WTC11 (cell line): ENCODE data around the gene KDM6B. TPM values are rescaled to one million over a fixed set of nuclear protein-coding genes. Genes with fewer than 3 reads are reported as not detected.

Source experiments
- ATAC-seq: fragments of 200-7000 bp; cut with Tn5 transposase; 2 replicates; pipeline ENCODE4 v1.10.0; 2021; ENCODE audit warnings: mild to moderate bottlenecking, moderate library complexity
- CTCF ChIA-PET: fragments of 300-600 bp; sonication (Branson Sonifier 250); formaldehyde crosslinking; loops from one replicate; lab custom pipeline; 2021; ENCODE audit warnings: antibody characterized with exemption; lab: Charles Lee
- POLR2A ChIA-PET: fragments of 350-600 bp; sonication (Branson Sonifier 250); formaldehyde crosslinking; loops from one replicate; lab custom pipeline; 2021; ENCODE audit warnings: antibody characterized with exemption; lab: Charles Lee
- DNase-seq: peaks from one replicate; pipeline ENCODE4 v3.0.0; 2021; ENCODE audit warnings: low spot score
- H3K27ac Mint-ChIP-seq: 2 replicates; pipeline ENCODE4 v1.8.0; 2021; ENCODE audit warnings: mixed read lengths
- H3K27me3 Mint-ChIP-seq: 2 replicates; pipeline ENCODE4 v1.8.0; 2021; ENCODE audit warnings: low read depth, mild to moderate bottlenecking, moderate library complexity, mixed read lengths
- H3K36me3 Mint-ChIP-seq: 2 replicates; pipeline ENCODE4 v1.8.0; 2021; ENCODE audit warnings: mixed read lengths
- H3K4me1 Mint-ChIP-seq: 2 replicates; pipeline ENCODE4 v1.8.0; 2022; ENCODE audit warnings: mixed read lengths
- H3K4me3 Mint-ChIP-seq: 2 replicates; pipeline ENCODE4 v1.8.0; 2021; ENCODE audit warnings: mild to moderate bottlenecking, moderate library complexity, mixed read lengths
- H3K9me3 Mint-ChIP-seq: 2 replicates; pipeline ENCODE4 v1.8.0; 2021; ENCODE audit warnings: mixed read lengths
- ATF3 ChIP-seq: sonication (generic); formaldehyde crosslinking; conservative IDR thresholded peaks from 2 replicates; pipeline ENCODE4 v1.8.1; 2022; ENCODE audit warnings: mild to moderate bottlenecking, missing genetic modification reagents
- CBFB ChIP-seq: sonication (generic); formaldehyde crosslinking; IDR thresholded peaks from 2 replicates; pipeline ENCODE4 v1.8.1; 2022; ENCODE audit warnings: mild to moderate bottlenecking, low read depth, missing genetic modification reagents
- EMX1 ChIP-seq: fragments of 250-450 bp; sonication (Bioruptor Pico); IDR thresholded peaks from 2 replicates; pipeline ENCODE4 v1.8.0; 2021; ENCODE audit warnings: mild to moderate bottlenecking
- ETV6 ChIP-seq: sonication (generic); formaldehyde crosslinking; IDR thresholded peaks from 2 replicates; pipeline ENCODE4 v1.8.1; 2022; ENCODE audit warnings: mild to moderate bottlenecking, missing genetic modification reagents
- FOXP1 ChIP-seq: sonication (generic); formaldehyde crosslinking; IDR thresholded peaks from 2 replicates; pipeline ENCODE4 v1.8.0; 2022; ENCODE audit warnings: missing genetic modification reagents, mild to moderate bottlenecking, moderate library complexity, borderline replicate concordance
- HMGA2 ChIP-seq: fragments of 250-450 bp; sonication (Bioruptor Pico); IDR thresholded peaks from 2 replicates; pipeline ENCODE4 v1.4.0; 2021; ENCODE audit warnings: mild to moderate bottlenecking, moderate library complexity
- NR2C2 ChIP-seq: sonication (generic); formaldehyde crosslinking; IDR thresholded peaks from 2 replicates; pipeline ENCODE4 v1.8.0; 2022; ENCODE audit warnings: mild to moderate bottlenecking, missing genetic modification reagents
- SMAD3 ChIP-seq: sonication (generic); formaldehyde crosslinking; IDR thresholded peaks from 2 replicates; pipeline ENCODE4 v1.8.0; 2022; ENCODE audit warnings: missing genetic modification reagents, mild to moderate bottlenecking, borderline replicate concordance
- STAT6 ChIP-seq: sonication (generic); formaldehyde crosslinking; conservative IDR thresholded peaks from 2 replicates; pipeline ENCODE4 v1.8.1; 2023; ENCODE audit warnings: mild to moderate bottlenecking, low read depth, missing genetic modification reagents, moderate library complexity
- ZBTB43 ChIP-seq: sonication (generic); formaldehyde crosslinking; IDR thresholded peaks from 2 replicates; pipeline ENCODE4 v1.8.1; 2023; ENCODE audit warnings: mild to moderate bottlenecking, missing genetic modification reagents
- ZNF416 ChIP-seq: fragments of 250-450 bp; sonication (Bioruptor Pico); IDR thresholded peaks from 2 replicates; pipeline ENCODE4 v1.9.0; 2021; ENCODE audit warnings: mild to moderate bottlenecking, inconsistent platforms
- total RNA-seq: library from RNA; stranded (reverse); gene quantifications from 3 replicates; pipeline ENCODE4 v1.2.3, GENCODE V29; 2021
- TF ChIP-seq, protein P1 (sequence below): fragments of 250-450 bp; sonication (Bioruptor Pico); IDR thresholded peaks from 2 replicates; pipeline ENCODE4 v1.9.0; 2021; ENCODE audit warnings: mild to moderate bottlenecking
- TF ChIP-seq, protein P2 (sequence below): sonication (generic); formaldehyde crosslinking; IDR thresholded peaks from 2 replicates; pipeline ENCODE4 v1.8.0; 2023; ENCODE audit warnings: mild to moderate bottlenecking, missing genetic modification reagents
- TF ChIP-seq, protein P3 (sequence below): sonication (generic); formaldehyde crosslinking; IDR thresholded peaks from 2 replicates; pipeline ENCODE4 v1.8.1; 2022; ENCODE audit warnings: low read depth, missing genetic modification reagents, borderline replicate concordance
- TF ChIP-seq, protein P4 (sequence below): fragments of 250-450 bp; sonication (Bioruptor Pico); IDR thresholded peaks from 2 replicates; pipeline ENCODE4 v1.8.0; 2021; ENCODE audit warnings: mild to moderate bottlenecking
- TF ChIP-seq, protein P5 (sequence below): fragments of 250-450 bp; sonication (Bioruptor Pico); conservative IDR thresholded peaks from 2 replicates; pipeline ENCODE4 v1.9.0; 2021; ENCODE audit warnings: mild to moderate bottlenecking
- TF ChIP-seq, protein P6 (sequence below): sonication (generic); formaldehyde crosslinking; IDR thresholded peaks from 2 replicates; pipeline ENCODE4 v1.8.0; 2023; ENCODE audit warnings: missing genetic modification reagents

KDM6B gene
- total RNA-seq, 1 experiment from 2014 or later = 13.2 TPM

- Mint-ChIP-seq H3K4me3 (no peak overlapping the region), H3K36me3 (no peaks in the 10 kb centered on the region), H3K9me3 (no peaks in the 10 kb centered on the region), H3K4me1 (peaks cover 6% of the 10 kb centered on the region; the same call in 1 of the 2 replicates), H3K27ac (no peak overlapping the region), H3K27me3 (no peaks in the 10 kb centered on the region; the same call in 1 of the 2 replicates)
- ATAC-seq = no peak
- CTCF ChIA-PET = interaction anchor here (1.0 kb wide), 1 partner anchor 50 kb away, joined by 4 read pairs; no protein-coding TSS in a partner anchor
- POLR2A ChIA-PET = no interaction called here
- TF ChIP-seq EMX1 (CRISPR knock-in tag) (no peak), SMAD3 (CRISPR knock-in tag) (no peak), STAT6 (CRISPR knock-in tag) (no peak), ZNF416 (CRISPR knock-in tag) (no peak), ATF3 (no peak)
- TF ChIP-seq, protein P1, sequence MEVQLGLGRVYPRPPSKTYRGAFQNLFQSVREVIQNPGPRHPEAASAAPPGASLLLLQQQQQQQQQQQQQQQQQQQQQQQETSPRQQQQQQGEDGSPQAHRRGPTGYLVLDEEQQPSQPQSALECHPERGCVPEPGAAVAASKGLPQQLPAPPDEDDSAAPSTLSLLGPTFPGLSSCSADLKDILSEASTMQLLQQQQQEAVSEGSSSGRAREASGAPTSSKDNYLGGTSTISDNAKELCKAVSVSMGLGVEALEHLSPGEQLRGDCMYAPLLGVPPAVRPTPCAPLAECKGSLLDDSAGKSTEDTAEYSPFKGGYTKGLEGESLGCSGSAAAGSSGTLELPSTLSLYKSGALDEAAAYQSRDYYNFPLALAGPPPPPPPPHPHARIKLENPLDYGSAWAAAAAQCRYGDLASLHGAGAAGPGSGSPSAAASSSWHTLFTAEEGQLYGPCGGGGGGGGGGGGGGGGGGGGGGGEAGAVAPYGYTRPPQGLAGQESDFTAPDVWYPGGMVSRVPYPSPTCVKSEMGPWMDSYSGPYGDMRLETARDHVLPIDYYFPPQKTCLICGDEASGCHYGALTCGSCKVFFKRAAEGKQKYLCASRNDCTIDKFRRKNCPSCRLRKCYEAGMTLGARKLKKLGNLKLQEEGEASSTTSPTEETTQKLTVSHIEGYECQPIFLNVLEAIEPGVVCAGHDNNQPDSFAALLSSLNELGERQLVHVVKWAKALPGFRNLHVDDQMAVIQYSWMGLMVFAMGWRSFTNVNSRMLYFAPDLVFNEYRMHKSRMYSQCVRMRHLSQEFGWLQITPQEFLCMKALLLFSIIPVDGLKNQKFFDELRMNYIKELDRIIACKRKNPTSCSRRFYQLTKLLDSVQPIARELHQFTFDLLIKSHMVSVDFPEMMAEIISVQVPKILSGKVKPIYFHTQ (CRISPR knock-in tag) = no peak
- TF ChIP-seq, protein P2, sequence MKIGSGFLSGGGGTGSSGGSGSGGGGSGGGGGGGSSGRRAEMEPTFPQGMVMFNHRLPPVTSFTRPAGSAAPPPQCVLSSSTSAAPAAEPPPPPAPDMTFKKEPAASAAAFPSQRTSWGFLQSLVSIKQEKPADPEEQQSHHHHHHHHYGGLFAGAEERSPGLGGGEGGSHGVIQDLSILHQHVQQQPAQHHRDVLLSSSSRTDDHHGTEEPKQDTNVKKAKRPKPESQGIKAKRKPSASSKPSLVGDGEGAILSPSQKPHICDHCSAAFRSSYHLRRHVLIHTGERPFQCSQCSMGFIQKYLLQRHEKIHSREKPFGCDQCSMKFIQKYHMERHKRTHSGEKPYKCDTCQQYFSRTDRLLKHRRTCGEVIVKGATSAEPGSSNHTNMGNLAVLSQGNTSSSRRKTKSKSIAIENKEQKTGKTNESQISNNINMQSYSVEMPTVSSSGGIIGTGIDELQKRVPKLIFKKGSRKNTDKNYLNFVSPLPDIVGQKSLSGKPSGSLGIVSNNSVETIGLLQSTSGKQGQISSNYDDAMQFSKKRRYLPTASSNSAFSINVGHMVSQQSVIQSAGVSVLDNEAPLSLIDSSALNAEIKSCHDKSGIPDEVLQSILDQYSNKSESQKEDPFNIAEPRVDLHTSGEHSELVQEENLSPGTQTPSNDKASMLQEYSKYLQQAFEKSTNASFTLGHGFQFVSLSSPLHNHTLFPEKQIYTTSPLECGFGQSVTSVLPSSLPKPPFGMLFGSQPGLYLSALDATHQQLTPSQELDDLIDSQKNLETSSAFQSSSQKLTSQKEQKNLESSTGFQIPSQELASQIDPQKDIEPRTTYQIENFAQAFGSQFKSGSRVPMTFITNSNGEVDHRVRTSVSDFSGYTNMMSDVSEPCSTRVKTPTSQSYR = no peak
- TF ChIP-seq, protein P3, sequence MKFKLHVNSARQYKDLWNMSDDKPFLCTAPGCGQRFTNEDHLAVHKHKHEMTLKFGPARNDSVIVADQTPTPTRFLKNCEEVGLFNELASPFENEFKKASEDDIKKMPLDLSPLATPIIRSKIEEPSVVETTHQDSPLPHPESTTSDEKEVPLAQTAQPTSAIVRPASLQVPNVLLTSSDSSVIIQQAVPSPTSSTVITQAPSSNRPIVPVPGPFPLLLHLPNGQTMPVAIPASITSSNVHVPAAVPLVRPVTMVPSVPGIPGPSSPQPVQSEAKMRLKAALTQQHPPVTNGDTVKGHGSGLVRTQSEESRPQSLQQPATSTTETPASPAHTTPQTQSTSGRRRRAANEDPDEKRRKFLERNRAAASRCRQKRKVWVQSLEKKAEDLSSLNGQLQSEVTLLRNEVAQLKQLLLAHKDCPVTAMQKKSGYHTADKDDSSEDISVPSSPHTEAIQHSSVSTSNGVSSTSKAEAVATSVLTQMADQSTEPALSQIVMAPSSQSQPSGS (CRISPR knock-in tag) = no peak
- DNase-seq = no peak
Observed at GRCh38 chr17:7794075-7794663, 39.8 kb upstream of the KDM6B start.

DNA sequence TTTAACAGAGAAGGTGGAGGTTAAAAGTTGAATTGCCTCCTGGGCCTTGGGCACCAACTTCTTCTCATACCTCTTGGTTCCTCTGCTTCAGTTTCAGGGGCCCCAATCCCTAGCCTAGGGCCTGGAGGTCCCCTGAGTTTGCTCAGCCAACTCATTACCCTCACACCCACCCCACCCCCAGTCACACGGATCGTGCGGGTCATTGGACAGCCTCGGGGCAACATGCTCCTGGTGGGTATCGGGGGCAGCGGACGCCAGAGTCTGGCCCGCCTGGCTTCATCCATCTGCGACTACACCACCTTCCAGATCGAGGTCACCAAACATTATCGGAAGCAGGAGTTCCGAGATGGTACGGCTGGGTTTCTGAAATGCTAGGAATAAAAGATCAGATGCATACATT, 36.0 kb upstream of the KDM6B start:
- H3K4me3 Mint-ChIP-seq = no peak overlapping the region
- no peaks in the 10 kb centered on the region for H3K36me3 Mint-ChIP-seq
- ATAC-seq = no peak
- H3K4me1 Mint-ChIP-seq = peaks cover 6% of the 10 kb centered on the region; the same call in 1 of the 2 replicates
- no peak overlapping the region for H3K27ac Mint-ChIP-seq
- ChIA-PET CTCF (interaction anchor here (0.8 to 1.4 kb wide), 3 partner anchors 42 to 55 kb away, joined by 3 to 8 read pairs (median 6); no protein-coding TSS in a partner anchor), POLR2A (no interaction called here)
- H3K27me3 Mint-ChIP-seq = no peaks in the 10 kb centered on the region; the same call in 1 of the 2 replicates
- peaks cover 4% of the 10 kb centered on the region for H3K9me3 Mint-ChIP-seq
- no peak for DNase-seq
- TF ChIP-seq FOXP1 = no peak
- TF ChIP-seq NR2C2 = no peak
- TF ChIP-seq HMGA2 (CRISPR knock-in tag) = no peak
- no peak for TF ChIP-seq ZBTB43
- TF ChIP-seq, protein P4, sequence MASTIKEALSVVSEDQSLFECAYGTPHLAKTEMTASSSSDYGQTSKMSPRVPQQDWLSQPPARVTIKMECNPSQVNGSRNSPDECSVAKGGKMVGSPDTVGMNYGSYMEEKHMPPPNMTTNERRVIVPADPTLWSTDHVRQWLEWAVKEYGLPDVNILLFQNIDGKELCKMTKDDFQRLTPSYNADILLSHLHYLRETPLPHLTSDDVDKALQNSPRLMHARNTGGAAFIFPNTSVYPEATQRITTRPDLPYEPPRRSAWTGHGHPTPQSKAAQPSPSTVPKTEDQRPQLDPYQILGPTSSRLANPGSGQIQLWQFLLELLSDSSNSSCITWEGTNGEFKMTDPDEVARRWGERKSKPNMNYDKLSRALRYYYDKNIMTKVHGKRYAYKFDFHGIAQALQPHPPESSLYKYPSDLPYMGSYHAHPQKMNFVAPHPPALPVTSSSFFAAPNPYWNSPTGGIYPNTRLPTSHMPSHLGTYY (CRISPR knock-in tag) = no peak
- TF ChIP-seq ETV6 (CRISPR knock-in tag) = no peak
- TF ChIP-seq, protein P5, sequence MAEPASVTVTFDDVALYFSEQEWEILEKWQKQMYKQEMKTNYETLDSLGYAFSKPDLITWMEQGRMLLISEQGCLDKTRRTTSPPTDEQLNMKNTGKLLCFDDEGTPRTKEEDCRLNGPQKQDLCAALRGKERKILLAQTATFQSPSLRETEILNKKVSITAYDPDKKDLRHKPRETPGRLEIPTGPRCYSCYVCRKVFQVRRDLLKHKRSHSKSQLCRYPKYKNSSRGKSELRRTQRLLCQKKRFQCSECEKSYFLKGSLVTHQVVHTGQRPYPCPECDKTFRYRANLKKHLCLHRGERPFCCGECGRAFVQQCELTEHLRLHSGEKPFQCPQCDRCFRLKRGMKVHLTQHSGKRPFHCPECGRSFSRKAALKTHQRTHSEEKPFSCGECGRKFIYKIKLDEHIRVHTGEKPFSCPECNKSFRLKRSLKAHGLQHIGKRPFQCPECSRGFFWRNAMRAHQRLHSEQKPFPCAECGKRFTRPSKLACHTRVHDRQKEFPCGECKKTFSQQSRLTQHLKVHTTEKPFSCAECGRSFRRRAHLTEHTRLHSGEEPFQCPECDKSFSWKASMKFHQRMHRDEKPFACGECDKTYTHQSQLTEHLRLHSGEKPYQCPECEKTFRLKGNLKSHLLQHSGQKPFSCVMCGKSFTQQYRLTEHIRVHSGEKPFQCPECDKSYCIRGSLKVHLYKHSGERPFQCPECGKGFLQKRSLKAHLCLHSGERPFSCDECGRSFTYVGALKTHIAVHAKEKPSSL (CRISPR knock-in tag) = no peak
- no peak for TF ChIP-seq SMAD3 (CRISPR knock-in tag)
- TF ChIP-seq, protein P6, sequence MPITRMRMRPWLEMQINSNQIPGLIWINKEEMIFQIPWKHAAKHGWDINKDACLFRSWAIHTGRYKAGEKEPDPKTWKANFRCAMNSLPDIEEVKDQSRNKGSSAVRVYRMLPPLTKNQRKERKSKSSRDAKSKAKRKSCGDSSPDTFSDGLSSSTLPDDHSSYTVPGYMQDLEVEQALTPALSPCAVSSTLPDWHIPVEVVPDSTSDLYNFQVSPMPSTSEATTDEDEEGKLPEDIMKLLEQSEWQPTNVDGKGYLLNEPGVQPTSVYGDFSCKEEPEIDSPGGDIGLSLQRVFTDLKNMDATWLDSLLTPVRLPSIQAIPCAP = no peak
- no peak for TF ChIP-seq CBFB (CRISPR knock-in tag)
